IMR-90 (cell line): ENCODE results near the gene SKP1. TPM values are rescaled to one million over a fixed set of nuclear protein-coding genes. Genes with fewer than 3 reads are reported as not detected.

Experiments
- ATAC-seq: fragments of 200-7000 bp; cut with Tn5 transposase; 2 replicates; pipeline ENCODE4 v1.9.1; 2020; ENCODE audit warnings: low read depth, mild to moderate bottlenecking, moderate library complexity
- BruUV-seq: library from RNA; stranded (reverse); fragments of 400-500 nt; replicated peaks from 2 replicates; lab custom pipeline; 2021; lab: Mats Ljungman, UMichigan
- CTCF ChIA-PET: fragments of 300-600 bp; formaldehyde crosslinking; extraction: SDS; loops from one replicate; lab custom pipeline; 2021; ENCODE audit warnings: antibody characterized with exemption; lab: Yijun Ruan, JAX
- POLR2A ChIA-PET: fragments of 300-600 bp; sonication (Branson Sonifier 250); formaldehyde crosslinking; loops from one replicate; lab custom pipeline; 2022; ENCODE audit warnings: antibody characterized with exemption; ENCODE audit not compliant: unreplicated experiment; lab: Charles Lee
- DNase-seq: peaks from one replicate; pipeline ENCODE4 v3.0.0; 2013
- H2AFZ ChIP-seq: replicated peaks from 2 replicates; pipeline ENCODE3; 2013; ENCODE audit warnings: low read length, mild to moderate bottlenecking; ENCODE audit not compliant: poor library complexity
- H2AK5ac ChIP-seq: 2 replicates; pipeline ENCODE4 v1.6.1; 2013; ENCODE audit warnings: low read depth, low read length, inconsistent platforms
- H2AK9ac ChIP-seq: replicated peaks from 2 replicates; pipeline ENCODE3; 2013; ENCODE audit warnings: mild to moderate bottlenecking, low read depth, low read length, moderate library complexity; ENCODE audit not compliant: poor library complexity
- H2BK120ac ChIP-seq: 2 replicates; pipeline ENCODE4 v1.6.1; 2013; ENCODE audit warnings: low read depth, low read length, inconsistent platforms
- H2BK15ac ChIP-seq: 3 replicates; pipeline ENCODE4 v1.6.1; 2013; ENCODE audit warnings: low read depth, low read length, inconsistent platforms
- H2BK20ac ChIP-seq: 2 replicates; pipeline ENCODE4 v1.6.1; 2013; ENCODE audit warnings: low read depth, mild to moderate bottlenecking, inconsistent platforms, low read length, moderate library complexity
- H2BK5ac ChIP-seq: 2 replicates; pipeline ENCODE4 v1.6.1; 2013; ENCODE audit warnings: mild to moderate bottlenecking, low read depth, low read length, inconsistent platforms; ENCODE audit not compliant: poor library complexity, severe bottlenecking
- H3K14ac ChIP-seq: replicated peaks from 2 replicates; pipeline ENCODE4 v1.6.1; 2013; ENCODE audit warnings: low read depth, low read length, inconsistent platforms
- H3K18ac ChIP-seq: 2 replicates; pipeline ENCODE4 v1.6.1; 2013; ENCODE audit warnings: low read depth, low read length, control low read depth
- H3K23ac ChIP-seq: 2 replicates; pipeline ENCODE4 v1.6.1; 2013; ENCODE audit warnings: low read depth, low read length, inconsistent platforms
- H3K27ac ChIP-seq: 2 replicates; pipeline ENCODE4 v1.5.1; 2013; ENCODE audit warnings: mild to moderate bottlenecking, control low read depth, low read length; ENCODE audit not compliant: insufficient read depth
- H3K27me3 ChIP-seq: 2 replicates; pipeline ENCODE4 v1.6.1; 2013; ENCODE audit warnings: low read length; ENCODE audit not compliant: control insufficient read depth, insufficient read depth
- H3K36me3 ChIP-seq: 2 replicates; pipeline ENCODE4 v1.6.1; 2013; ENCODE audit warnings: low read length, mixed read lengths; ENCODE audit not compliant: control insufficient read depth, insufficient read depth
- H3K4ac ChIP-seq: 2 replicates; pipeline ENCODE4 v1.6.1; 2013; ENCODE audit warnings: low read depth, low read length, inconsistent platforms
- H3K4me1 ChIP-seq: 2 replicates; pipeline ENCODE4 v1.6.1; 2013; ENCODE audit warnings: low read length, mixed read lengths; ENCODE audit not compliant: control insufficient read depth, insufficient read depth
- H3K4me2 ChIP-seq: 2 replicates; pipeline ENCODE4 v1.6.1; 2013; ENCODE audit warnings: low read depth, mild to moderate bottlenecking, control low read depth, low read length, moderate library complexity
- H3K4me3 ChIP-seq: 2 replicates; pipeline ENCODE4 v1.5.1; 2013; ENCODE audit warnings: low read depth, mild to moderate bottlenecking, control low read depth, low read length, moderate library complexity; ENCODE audit not compliant: insufficient read depth
- H3K56ac ChIP-seq: 2 replicates; pipeline ENCODE4 v1.6.1; 2013; ENCODE audit warnings: low read length, inconsistent platforms; ENCODE audit not compliant: insufficient read depth; ENCODE audit errors: extremely low read depth
- H3K79me1 ChIP-seq, 2 experiments: 2 replicates each; pipeline ENCODE4 v1.6.1; 2013; ENCODE audit warnings: low read length in 2 of 2, inconsistent platforms in 1 of 2, low read depth in 1 of 2
- H3K9ac ChIP-seq: 2 replicates; pipeline ENCODE4 v1.6.1; 2013; ENCODE audit warnings: low read depth, low read length, control low read depth
- H3K9me1 ChIP-seq: 2 replicates; pipeline ENCODE4 v1.6.1; 2013; ENCODE audit warnings: low read length, inconsistent platforms; ENCODE audit not compliant: insufficient read depth
- H3K9me3 ChIP-seq: 2 replicates; pipeline ENCODE4 v1.6.1; 2013; ENCODE audit warnings: low read length; ENCODE audit not compliant: control insufficient read depth, insufficient read depth
- H4K20me1 ChIP-seq: 2 replicates; pipeline ENCODE4 v1.6.1; 2013; ENCODE audit warnings: low read length, inconsistent platforms; ENCODE audit not compliant: insufficient read depth
- H4K5ac ChIP-seq: 2 replicates; pipeline ENCODE4 v1.6.1; 2013; ENCODE audit warnings: mild to moderate bottlenecking, low read depth, low read length, control low read depth
- H4K8ac ChIP-seq, 2 experiments: 2 replicates each; pipeline ENCODE4 v1.6.1; 2013; ENCODE audit warnings: low read depth in 2 of 2, low read length in 2 of 2, control low read depth in 1 of 2, inconsistent platforms in 1 of 2
- H4K91ac ChIP-seq: 2 replicates; pipeline ENCODE4 v1.6.1; 2013; ENCODE audit warnings: low read depth, low read length, inconsistent platforms; ENCODE audit not compliant: insufficient read depth
- MXI1 ChIP-seq: IDR thresholded peaks from 2 replicates; pipeline ENCODE4 v1.6.1; 2012; ENCODE audit warnings: low read depth, mild to moderate bottlenecking, low read length, moderate library complexity, borderline replicate concordance
- POLR2A ChIP-seq: IDR thresholded peaks from 2 replicates; pipeline ENCODE4 v1.6.1; 2012; ENCODE audit warnings: mild to moderate bottlenecking, low read depth, low read length
- RAD21 ChIP-seq: IDR thresholded peaks from 2 replicates; pipeline ENCODE4 v1.6.1; 2012; ENCODE audit warnings: low read length, improper control_type of control experiment
- RFX5 ChIP-seq: IDR thresholded peaks from 2 replicates; pipeline ENCODE4 v1.8.0; 2012; ENCODE audit warnings: low read depth, mild to moderate bottlenecking, low read length, moderate library complexity
- WGBS, 2 experiments: methylation state at CpG; one replicate each; pipeline versions ENCODE4 v1.1.5 to v1.1.7; 2013; ENCODE audit warnings: missing lambda C conversion rate in 2 of 2; ENCODE audit not compliant: insufficient read length in 1 of 2; ENCODE audit errors: extremely low coverage in 2 of 2; 5-methylcytosine and 5-hydroxymethylcytosine counted together
- dilution Hi-C: fragments of 300-500 bp; cut with HindIII; formaldehyde crosslinking; loops from one replicate; pipeline ENCODE4 v1.14.3; 2018; ENCODE audit warnings: low sequenced_read_pairs; ENCODE audit not compliant: unreplicated experiment
- in situ Hi-C: fragments of 300-500 bp; cut with MboI; formaldehyde crosslinking; loops from 3 replicates; pipeline ENCODE4 v1.14.3; 2019; ENCODE audit warnings: low sequenced_read_pairs, inconsistent platforms, mixed read lengths
- intact Hi-C: fragments of 100-400 bp; cut with micrococcal nuclease; formaldehyde crosslinking; loops from 2 replicates; pipeline ENCODE4 v1.10.0; 2022
- polyA plus RNA-seq, 3 experiments: library from polyadenylated mRNA; depleted of rRNA; stranded (reverse); fragments of >200 nt; gene quantifications; 2 replicates each; pipeline ENCODE4 v1.2.3, GENCODE V29; 2012; ENCODE audit warnings: low replicate concordance in 1 of 3
- total RNA-seq: library from RNA; depleted of rRNA; stranded (reverse); fragments of >200 nt; gene quantifications from 2 replicates; pipeline ENCODE4 v1.2.3, GENCODE V29; 2012

Gene SKP1
- total and polyA plus RNA-seq, 2 of the 4 experiments (the other 2 are of a cell fraction): 206 to 618 TPM

DNA sequence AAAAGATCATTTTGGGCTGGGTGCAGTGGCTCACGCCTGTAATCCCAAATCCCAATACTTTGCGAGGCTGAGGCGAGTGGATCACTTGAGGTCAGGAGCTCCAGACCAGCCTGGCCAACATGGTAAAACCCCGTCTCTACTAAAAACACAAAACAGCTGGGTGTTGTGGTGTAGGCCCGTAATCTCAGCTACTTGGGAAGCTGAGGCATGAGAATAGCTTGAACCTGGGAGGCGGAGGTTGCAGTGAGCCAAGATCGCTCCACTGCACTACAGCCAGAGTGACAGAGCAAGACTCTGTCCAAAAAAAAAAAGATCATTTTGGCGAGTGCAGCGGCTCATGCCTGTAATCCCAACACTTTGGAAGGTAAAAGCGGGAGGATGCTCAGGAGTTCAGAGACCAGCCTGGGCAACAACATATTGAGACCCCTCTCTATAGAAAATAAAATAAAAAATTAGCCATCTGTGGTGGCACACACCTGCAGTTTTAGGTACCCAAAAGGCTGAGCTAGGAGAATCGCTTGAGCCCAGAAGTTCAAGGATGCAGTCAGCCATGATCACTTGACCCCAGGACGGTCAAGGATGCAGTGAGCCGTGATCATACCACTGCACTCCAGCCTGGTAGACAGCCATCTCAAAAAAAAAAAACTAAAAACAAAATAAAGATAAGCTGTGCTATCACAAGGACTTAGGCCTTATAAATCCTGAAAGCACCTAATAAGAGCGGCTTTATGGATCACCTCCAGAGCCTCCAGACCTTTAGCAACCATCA lies 32.9 kb upstream of the SKP1 start (continued):
- TF ChIP-seq MXI1: no peak

DNA sequence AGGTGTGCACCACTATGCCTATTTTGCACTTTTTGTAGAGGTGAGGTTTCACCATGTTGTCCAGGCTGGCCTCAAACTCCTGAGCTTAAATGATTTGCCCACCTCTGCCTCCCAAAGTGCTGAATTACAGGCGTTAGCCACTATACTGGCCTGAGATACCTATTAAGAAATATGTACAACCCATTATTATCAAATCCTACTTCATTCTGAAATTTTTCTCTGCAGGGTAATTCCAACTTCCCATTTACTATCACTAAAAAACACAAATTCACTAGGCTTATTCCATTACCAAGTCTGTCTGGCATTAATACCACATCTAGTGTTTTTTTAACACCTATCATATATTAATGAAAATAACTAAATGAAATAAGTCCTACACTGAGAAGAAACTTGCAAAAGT lies 30.9 kb upstream of the SKP1 start:
- Histone ChIP-seq H3K18ac (no peak overlapping the region), H3K9me3 (no peaks in the 10 kb centered on the region), H3K27ac (no peak overlapping the region), H2BK15ac (no peak overlapping the region), H2BK120ac (no peak overlapping the region), H3K9me1 (peaks cover 9% of the 10 kb centered on the region; the same call in 1 of the 2 replicates), H2AK5ac (no peak overlapping the region), H2AK9ac (no peak overlapping the region), H2AFZ (no peak overlapping the region), H3K79me1 (peaks cover 4 to 63% of the 10 kb centered on the region in 2 experiments), H3K27me3 (no peaks in the 10 kb centered on the region), H2BK5ac (no peak overlapping the region), H3K9ac (no peak overlapping the region), H3K14ac (no peak overlapping the region), H3K4me2 (no peak overlapping the region), H3K56ac (no peak overlapping the region), H4K5ac (no peak overlapping the region), H3K36me3 (peaks cover 16% of the 10 kb centered on the region), H3K4me3 (no peak overlapping the region), H4K20me1 (peaks cover 93% of the 10 kb centered on the region), H3K23ac (no peak overlapping the region), H3K4me1 (peaks cover 6% of the 10 kb centered on the region), H4K8ac (no peak overlapping the region), H2BK20ac (no peak overlapping the region), H4K91ac (no peak overlapping the region), H3K4ac (no peak overlapping the region)
- TF ChIP-seq POLR2A (no peak), RFX5 (no peak), RAD21 (no peak)
- CTCF ChIA-PET: no interaction called here
- dilution Hi-C loops: no loop called here
- ATAC-seq: no peak
- in situ Hi-C loops: no loop called here
- WGBS, 2 experiments: no CpG with 5 or more reads among the region's 1 CpG
- intact Hi-C loops: no loop called here
- no peak for DNase-seq
- POLR2A ChIA-PET: interaction anchor here (0.9 kb wide), 1 partner anchor 19 kb away, joined by 3 read pairs; the partner anchor contains the start of gene PPP2CA
- no TSS peak for BruUV-seq
